IPS-11a (cell line): ENCODE results near the gene HIBADH.
"Not testable (repeated sequence)": the region's sequence is repeated elsewhere in the genome, so short reads cannot be mapped to it uniquely, and the experiment has no call there.

ENCODE experiments used
- H3K4me3 ChIP-seq: one replicate; pipeline ENCODE4 v1.5.1; 2013; ENCODE audit warnings: low read depth, low read length, control low read depth

HIBADH gene

DNA sequence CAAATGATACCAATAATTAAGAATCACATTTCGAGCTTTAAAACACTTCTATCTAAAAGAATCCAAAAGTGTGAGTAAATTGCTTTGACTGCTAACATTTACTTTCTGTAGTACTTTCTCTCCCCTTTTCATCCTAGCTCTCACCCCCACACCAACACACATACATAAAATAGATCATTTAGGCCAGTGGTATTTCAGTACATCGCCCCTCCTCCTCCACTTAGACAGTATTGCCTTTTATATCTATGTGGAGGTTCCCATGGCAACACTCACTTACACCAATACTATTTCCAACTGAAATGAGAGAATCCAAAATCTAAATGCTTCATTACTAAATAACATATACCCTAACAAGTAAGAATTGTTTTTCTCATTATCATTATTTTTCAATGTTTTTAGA lies 58.9 kb downstream of the HIBADH start:
- H3K4me3 ChIP-seq, result no peak overlapping the region

- H3K4me3 ChIP-seq, result no peak overlapping the region
These were observed 59.9 kb downstream of the HIBADH start for GRCh38 chr7:27602766-27603165.

DNA sequence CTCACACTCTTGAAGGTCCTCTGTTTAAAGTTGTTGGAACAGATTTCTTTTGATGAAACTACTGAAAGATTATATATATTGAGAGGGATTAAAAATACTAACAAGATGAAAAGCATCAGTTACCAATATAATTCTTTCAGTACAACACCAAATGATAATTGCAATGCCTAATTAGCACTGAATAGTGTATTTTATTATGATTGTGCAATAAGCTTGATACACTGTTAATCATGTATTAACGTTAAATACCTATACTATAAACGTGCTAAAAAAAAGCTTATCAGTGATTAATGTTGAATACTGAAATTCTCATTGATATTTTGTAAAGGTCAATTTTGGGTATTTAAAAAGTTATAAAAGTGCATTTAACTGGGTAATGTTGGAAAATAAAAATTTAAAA lies 61.5 kb downstream of the HIBADH start:
- no peak overlapping the region for H3K4me3 ChIP-seq

- H3K4me3 ChIP-seq, result no peak overlapping the region
These were observed 62.4 kb downstream of the HIBADH start for GRCh38 chr7:27600247-27600646.

GRCh38 chr7:27595009-27595408 lies 67.7 kb downstream of the HIBADH start:
- H3K4me3 ChIP-seq, result no peak overlapping the region

DNA sequence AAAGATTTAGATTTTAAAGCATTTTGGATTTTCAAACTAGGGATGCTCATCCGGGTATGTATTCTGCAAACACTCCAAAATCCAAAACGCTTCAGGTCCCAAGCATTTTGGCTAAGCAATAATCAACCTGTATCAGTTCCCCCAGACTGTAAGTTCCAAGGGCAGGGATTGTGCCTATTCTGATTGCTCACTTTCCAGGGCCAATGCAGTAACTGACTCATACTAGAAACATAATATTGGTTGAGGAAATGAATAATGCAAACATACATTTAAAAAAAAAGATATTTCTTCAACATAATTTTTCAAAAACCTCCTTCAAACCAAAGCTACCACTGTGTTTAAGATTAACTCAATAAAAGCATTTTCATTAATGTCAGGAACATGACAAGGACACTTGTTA lies 69.5 kb downstream of the HIBADH start:
- H3K4me3 ChIP-seq, result no peak overlapping the region

DNA sequence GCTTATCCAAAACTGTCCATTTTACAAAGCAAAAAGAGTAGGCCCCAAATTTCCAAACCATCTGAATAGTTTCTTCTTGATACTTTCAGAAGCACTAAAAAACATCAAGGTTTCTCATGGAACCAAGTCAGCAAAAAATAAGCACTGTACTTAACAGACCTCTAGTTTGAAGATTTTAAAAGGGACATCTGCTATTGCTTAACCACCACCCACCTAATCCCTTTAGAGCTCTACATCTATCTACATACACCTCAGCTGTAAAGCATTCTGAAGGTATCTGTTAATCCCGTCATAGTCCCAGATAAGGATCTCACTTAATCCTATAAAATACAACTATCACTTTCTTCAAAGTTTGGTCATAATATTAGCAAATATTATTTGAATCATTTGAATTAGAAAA lies 72.3 kb downstream of the HIBADH start:
- H3K4me3 ChIP-seq, result no peak overlapping the region

GRCh38 chr7:27587429-27587828 lies 75.3 kb downstream of the HIBADH start:
- H3K4me3 ChIP-seq, result no peak overlapping the region

- no peak overlapping the region for H3K4me3 ChIP-seq
These were observed 75.9 kb downstream of the HIBADH start for GRCh38 chr7:27586825-27587224.

DNA sequence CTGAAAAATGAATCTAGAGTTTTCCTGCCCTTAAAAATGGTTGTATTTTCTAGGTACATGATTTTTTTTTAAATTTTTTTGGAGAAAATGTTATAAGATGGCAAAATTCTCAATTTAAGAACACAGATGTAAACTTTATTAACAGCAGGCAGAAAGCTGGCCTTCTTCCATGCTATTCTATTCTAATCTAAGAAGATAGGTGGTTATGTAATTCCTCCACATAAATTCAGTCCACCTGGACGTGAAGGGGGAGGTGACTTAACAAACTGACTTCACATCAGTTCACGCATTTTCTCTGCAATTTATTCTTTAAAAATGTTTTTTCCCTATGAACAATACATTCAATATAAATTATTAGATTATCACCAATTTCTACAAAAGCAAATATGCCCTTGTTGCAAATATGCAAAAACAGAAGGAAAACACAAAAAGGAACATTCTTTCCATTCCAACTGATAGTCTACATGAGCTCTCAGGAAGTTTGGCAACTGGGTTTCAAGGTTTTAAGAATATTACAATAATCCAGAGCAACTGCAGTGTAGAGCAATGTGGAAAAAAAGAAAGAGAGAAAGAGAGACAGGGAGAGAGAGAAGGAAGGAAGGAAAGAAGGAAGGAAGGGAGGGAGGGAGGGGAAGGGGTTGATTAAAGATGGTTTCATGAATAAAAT lies 76.8 kb downstream of the HIBADH start:
- no peak overlapping the region for H3K4me3 ChIP-seq

GRCh38 chr7:27581906-27582305 lies 80.8 kb downstream of the HIBADH start:
- H3K4me3 ChIP-seq, result no peak overlapping the region

DNA sequence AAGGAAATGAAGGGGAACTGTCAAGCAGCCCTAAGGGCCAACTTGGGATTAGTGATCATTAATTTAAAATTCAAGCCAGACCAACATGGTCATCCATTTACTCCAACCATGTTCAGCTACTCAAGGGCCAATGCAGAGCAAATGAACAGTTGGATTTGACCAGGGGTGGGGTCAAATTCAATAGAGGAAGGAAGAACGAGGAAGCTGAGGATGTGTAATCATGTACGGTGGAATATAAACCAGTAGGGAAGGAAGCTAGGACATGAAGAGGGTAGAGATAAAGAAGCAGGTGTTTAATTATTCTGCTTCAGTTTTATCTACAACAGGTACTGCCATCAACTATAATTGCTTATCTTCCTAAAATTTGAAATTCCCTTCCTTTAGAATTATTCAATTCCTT lies 81.6 kb downstream of the HIBADH start:
- H3K4me3 ChIP-seq, result no peak overlapping the region

DNA sequence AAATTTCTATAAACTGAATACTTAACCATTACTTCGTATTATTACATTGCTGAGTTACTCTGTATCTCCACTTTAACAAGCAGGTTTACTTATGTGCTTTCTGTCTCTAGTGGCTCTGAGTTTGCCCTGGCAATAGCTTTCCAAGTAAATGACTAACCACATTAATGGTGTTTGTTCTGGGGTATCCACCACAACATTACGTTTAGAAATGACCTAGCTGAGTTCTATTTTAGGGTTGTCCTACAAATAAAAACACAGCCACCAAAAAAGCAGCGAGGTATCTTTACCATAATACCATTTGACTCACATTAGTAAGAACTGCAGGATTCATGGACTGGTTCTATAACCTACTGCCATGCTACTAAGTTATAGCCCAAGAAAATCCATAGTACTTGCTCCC lies 83.1 kb downstream of the HIBADH start:
- no peak overlapping the region for H3K4me3 ChIP-seq

DNA sequence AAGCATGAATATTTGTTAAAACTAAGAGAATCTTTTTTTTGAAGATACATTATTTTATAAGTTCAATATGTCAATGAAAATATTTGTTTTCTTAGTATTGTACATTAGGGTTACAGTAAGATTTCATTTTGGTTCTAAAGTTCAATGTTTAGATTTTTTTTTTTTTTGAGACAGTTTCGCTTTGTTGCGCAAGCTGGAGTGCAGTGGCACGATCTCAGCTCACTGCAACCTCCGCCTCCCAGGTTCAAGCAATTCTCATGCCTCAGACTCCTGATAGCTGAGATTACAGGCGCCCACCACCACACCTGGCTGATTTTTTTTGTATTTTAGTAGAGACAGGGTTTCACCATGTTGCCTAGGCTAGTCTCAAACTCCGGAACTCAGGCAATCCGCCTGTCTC lies 84.5 kb downstream of the HIBADH start:
- H3K4me3 ChIP-seq, result not testable (repeated sequence)

GRCh38 chr7:27576360-27576944 lies 86.2 kb downstream of the HIBADH start:
- no peak overlapping the region for H3K4me3 ChIP-seq

GRCh38 chr7:27575613-27576012 lies 87.1 kb downstream of the HIBADH start:
- H3K4me3 ChIP-seq, result no peak overlapping the region

- no peak overlapping the region for H3K4me3 ChIP-seq
These were observed 93.6 kb downstream of the HIBADH start for GRCh38 chr7:27569106-27569505.

- H3K4me3 ChIP-seq, result no peak overlapping the region
These were observed 95.4 kb downstream of the HIBADH start for GRCh38 chr7:27567266-27567665.

GRCh38 chr7:27564881-27565482 lies 97.7 kb downstream of the HIBADH start:
- no peak overlapping the region for H3K4me3 ChIP-seq

DNA sequence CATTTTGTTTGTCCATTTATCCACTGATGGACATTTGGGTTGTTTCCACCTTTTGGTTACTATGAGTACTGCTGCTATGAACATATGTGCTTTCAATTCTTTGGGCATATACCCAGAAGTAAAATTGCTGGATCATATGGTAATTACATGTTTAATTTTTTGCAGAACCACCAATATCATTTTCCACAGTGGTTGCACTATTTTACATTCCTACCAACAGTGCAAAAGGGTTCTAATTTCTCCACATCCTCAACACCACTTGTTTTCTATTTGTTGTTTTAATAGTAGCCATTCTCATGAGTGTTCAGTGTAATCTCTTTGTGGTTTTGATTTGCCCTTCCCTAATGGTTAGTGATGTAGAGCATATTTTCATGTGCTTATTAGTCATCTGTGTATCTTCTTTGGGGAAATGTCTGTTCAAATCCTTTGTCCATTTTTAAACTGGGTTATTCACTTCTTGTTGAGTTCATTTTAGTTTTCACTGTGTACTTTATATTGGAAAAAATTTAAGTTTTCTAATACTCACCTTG lies 101.9 kb downstream of the HIBADH start:
- H3K4me3 ChIP-seq, result no peak overlapping the region

GRCh38 chr7:27555670-27556069 lies 107.0 kb downstream of the HIBADH start:
- no peak overlapping the region for H3K4me3 ChIP-seq

DNA sequence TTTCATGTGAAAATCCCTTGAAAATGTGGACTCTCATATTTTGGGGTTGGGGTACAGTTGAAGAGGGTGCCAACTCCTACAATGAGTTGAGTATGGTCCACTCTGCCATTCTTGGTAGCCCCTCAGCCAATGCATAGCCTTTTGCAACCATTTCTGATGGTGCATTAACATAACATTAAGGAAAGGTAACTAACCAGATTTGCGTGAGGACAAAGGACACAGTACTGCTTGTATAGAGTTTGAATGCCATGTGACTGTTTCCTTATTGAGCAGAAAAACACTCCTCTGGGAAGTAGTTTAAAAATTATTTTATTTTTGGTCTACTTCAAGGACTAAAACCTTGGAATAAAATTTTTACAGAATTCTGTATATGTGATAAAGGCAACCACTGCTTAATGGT lies 107.9 kb downstream of the HIBADH start:
- no peak overlapping the region for H3K4me3 ChIP-seq
